Chondrocyte (in vitro differentiated cells): ENCODE results near the gene CPED1. TPM values are rescaled to one million over a fixed set of nuclear protein-coding genes. Genes with fewer than 3 reads are reported as not detected.

Source experiments
- DNase-seq: peaks from one replicate; pipeline ENCODE4 v3.0.0; 2021; ENCODE audit warnings: mixed read lengths, low spot score
- H3K27ac Mint-ChIP-seq: one replicate; pipeline ENCODE4 v1.8.0; 2021; ENCODE audit warnings: mild to moderate bottlenecking, moderate library complexity, mixed read lengths; ENCODE audit not compliant: unreplicated experiment
- H3K27me3 Mint-ChIP-seq: 2 replicates; pipeline ENCODE4 v1.8.0; 2021; ENCODE audit warnings: low read depth, mixed read lengths
- H3K36me3 Mint-ChIP-seq: 2 replicates; pipeline ENCODE4 v1.8.0; 2021; ENCODE audit warnings: low read depth, mixed read lengths
- H3K4me1 Mint-ChIP-seq: 2 replicates; pipeline ENCODE4 v1.8.0; 2021; ENCODE audit warnings: low read depth, mild to moderate bottlenecking, mixed read lengths
- H3K4me3 Mint-ChIP-seq: one replicate; pipeline ENCODE4 v1.8.0; 2021; ENCODE audit warnings: mild to moderate bottlenecking, moderate library complexity, mixed read lengths; ENCODE audit not compliant: unreplicated experiment
- H3K9me3 Mint-ChIP-seq: 2 replicates; pipeline ENCODE4 v1.8.0; 2021; ENCODE audit warnings: low read depth, mixed read lengths
- CTCF ChIP-seq: fragments of 200-600 bp; sonication (generic); IDR thresholded peaks from 2 replicates; pipeline ENCODE4 v1.5.0; 2021; ENCODE audit warnings: antibody characterized with exemption, mild to moderate bottlenecking, moderate library complexity
- total RNA-seq: library from RNA; stranded (reverse); gene quantifications from 3 replicates; pipeline ENCODE4 v1.2.1, GENCODE V29; 2021

CPED1 gene
- total RNA-seq, 1 donor from 2014 or later = 2.8 TPM

DNA sequence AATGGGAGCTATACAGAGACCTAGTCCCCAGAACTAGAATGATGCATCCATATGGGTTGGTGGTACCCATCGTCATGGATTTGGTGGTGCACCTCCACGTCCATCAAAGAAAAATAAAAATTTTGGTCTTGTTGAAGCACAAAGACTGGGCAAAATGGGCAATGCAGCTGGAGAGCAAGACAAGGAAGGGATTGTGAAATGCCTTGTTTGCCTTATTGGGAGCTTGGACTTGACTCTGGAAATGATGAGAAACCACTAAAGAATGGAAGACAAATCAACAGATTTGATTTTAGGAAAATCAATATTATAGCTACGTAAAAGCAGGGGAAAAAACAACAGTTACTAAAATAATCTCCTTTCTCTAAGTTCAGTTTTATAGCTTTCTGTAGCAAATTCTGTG is 150.9 kb downstream of the CPED1 start:
- Mint-ChIP-seq H3K4me3 (no peak overlapping the region), H3K9me3 (no peaks in the 10 kb centered on the region), H3K4me1 (no peaks in the 10 kb centered on the region), H3K27ac (no peak overlapping the region), H3K36me3 (no peaks in the 10 kb centered on the region), H3K27me3 (no peaks in the 10 kb centered on the region)
- DNase-seq = no peak
- TF ChIP-seq CTCF = no peak

DNA sequence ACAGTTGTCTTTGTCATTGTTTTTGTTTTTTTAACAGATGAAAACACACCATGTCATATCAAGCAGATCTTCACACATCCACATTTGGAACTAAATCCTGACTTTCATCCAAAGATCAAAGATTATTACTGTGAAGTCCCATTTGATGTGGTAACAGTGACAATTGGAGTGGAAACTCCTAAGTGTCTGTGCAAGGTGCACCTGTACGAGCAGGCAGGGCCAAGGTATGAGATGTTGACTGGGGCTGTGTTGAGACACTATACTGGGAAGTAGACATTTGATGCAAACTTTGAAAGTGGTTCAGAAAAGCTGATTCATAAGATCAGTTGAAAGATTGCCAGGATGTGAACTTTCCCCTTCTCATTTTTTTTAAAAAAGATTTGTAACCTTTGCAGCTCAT is 152.3 kb downstream of the CPED1 start:
- H3K4me1 Mint-ChIP-seq = no peaks in the 10 kb centered on the region
- H3K9me3 Mint-ChIP-seq = no peaks in the 10 kb centered on the region
- no peaks in the 10 kb centered on the region for H3K27me3 Mint-ChIP-seq
- H3K4me3 Mint-ChIP-seq = no peak overlapping the region
- no peak overlapping the region for H3K27ac Mint-ChIP-seq
- DNase-seq = no peak
- H3K36me3 Mint-ChIP-seq = no peaks in the 10 kb centered on the region
- no peak for TF ChIP-seq CTCF

- Mint-ChIP-seq H3K9me3 (peaks cover 7% of the 10 kb centered on the region), H3K4me1 (no peaks in the 10 kb centered on the region), H3K36me3 (no peaks in the 10 kb centered on the region), H3K27ac (no peak overlapping the region), H3K27me3 (no peaks in the 10 kb centered on the region), H3K4me3 (no peak overlapping the region)
- no peak for TF ChIP-seq CTCF
- no peak for DNase-seq
Measured at GRCh38 chr7:121151774-121152221, 163.3 kb downstream of the CPED1 start.

DNA sequence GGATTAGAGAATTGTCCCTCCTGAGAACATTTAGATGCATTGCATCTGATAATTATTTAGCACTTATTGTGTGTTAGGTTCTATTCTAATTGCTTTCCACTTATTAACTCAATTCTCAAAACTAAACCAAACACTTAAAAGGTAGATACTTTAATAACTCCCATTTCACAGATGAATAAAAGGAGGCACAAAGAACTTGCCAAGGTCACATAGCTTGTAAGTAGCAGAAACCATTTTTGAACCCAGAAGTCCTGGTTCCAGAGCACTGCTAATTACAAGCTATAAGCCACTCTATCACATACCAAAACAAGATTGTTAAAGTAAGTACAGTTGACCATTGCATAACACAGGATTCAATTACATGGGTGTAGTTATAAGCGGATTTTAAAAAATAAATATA is 164.9 kb downstream of the CPED1 start:
- no peak for TF ChIP-seq CTCF
- Mint-ChIP-seq H3K4me3 (no peak overlapping the region), H3K27me3 (no peaks in the 10 kb centered on the region), H3K4me1 (no peaks in the 10 kb centered on the region), H3K27ac (no peak overlapping the region), H3K9me3 (peaks cover 7% of the 10 kb centered on the region), H3K36me3 (no peaks in the 10 kb centered on the region)
- DNase-seq = no peak

GRCh38 chr7:121153995-121154394 is 165.5 kb downstream of the CPED1 start:
- H3K36me3 Mint-ChIP-seq = no peaks in the 10 kb centered on the region
- no peak for DNase-seq
- no peak overlapping the region for H3K27ac Mint-ChIP-seq
- H3K9me3 Mint-ChIP-seq = peaks cover 7% of the 10 kb centered on the region
- H3K4me1 Mint-ChIP-seq = no peaks in the 10 kb centered on the region
- no peak for TF ChIP-seq CTCF
- no peak overlapping the region for H3K4me3 Mint-ChIP-seq
- no peaks in the 10 kb centered on the region for H3K27me3 Mint-ChIP-seq
